ENCODE results near the gene DGCR2.

GRCh38 chr22:19107730-19108074, 14.5 kb downstream of the DGCR2 start:
- no peak for TF ChIP-seq CTCF (conservative IDR thresholded peaks at IDR 0.05)
- no peak for TF ChIP-seq ZFX (IDR thresholded peaks at IDR 0.05)

Measured in C4-2B (cell line).